ENCODE measurements around the gene DENND1A.

Gene DENND1A

GRCh38 chr9:123548741-123549545, 381.0 kb downstream of the DENND1A start:
- DNase-seq (ENCODE audit: extremely low spot score), result peak; percentile 2
- CTCF ChIA-PET, result no interaction called here
- POLR2A ChIA-PET, result no interaction called here
- TF ChIP-seq CTCF (IDR thresholded peaks at IDR 0.05; ENCODE audit: control extremely low read depth, extremely low read depth, low read depth, missing control alignments), result no peak

GRCh38 chr9:123544007-123544827, 385.7 kb downstream of the DENND1A start:
- peak; percentile 82 for TF ChIP-seq CTCF (IDR thresholded peaks at IDR 0.05; ENCODE audit: control extremely low read depth, extremely low read depth, low read depth, missing control alignments)
- peak; percentile 50 for DNase-seq (ENCODE audit: extremely low spot score)
- CTCF ChIA-PET, result interaction anchor here (1.2 to 7.1 kb wide), 4 partner anchors 9 to 511 kb away, joined by 4 to 73 read pairs (median 6); no protein-coding TSS in a partner anchor
- POLR2A ChIA-PET, result interaction anchor here (0.6 kb wide), 1 partner anchor 843 kb away, joined by 4 read pairs; no protein-coding TSS in a partner anchor

- no peak for TF ChIP-seq CTCF (IDR thresholded peaks at IDR 0.05; ENCODE audit: control extremely low read depth, extremely low read depth, low read depth, missing control alignments)
- POLR2A ChIA-PET, result interaction anchor here (0.6 kb wide), 1 partner anchor 844 kb away, joined by 4 read pairs; no protein-coding TSS in a partner anchor
- CTCF ChIA-PET, result interaction anchor here (1.2 to 7.1 kb wide), 7 partner anchors 8 to 511 kb away, joined by 4 to 73 read pairs (median 5); no protein-coding TSS in a partner anchor
- DNase-seq (ENCODE audit: extremely low spot score), result no peak
Observed at GRCh38 chr9:123543492-123543891, 386.4 kb downstream of the DENND1A start.

- TF ChIP-seq CTCF (IDR thresholded peaks at IDR 0.05; ENCODE audit: control extremely low read depth, extremely low read depth, low read depth, missing control alignments), result no peak
- CTCF ChIA-PET, result interaction anchor here (0.8 to 7.1 kb wide), 10 partner anchors 7 to 512 kb away, joined by 3 to 73 read pairs (median 4); no protein-coding TSS in a partner anchor
- DNase-seq (ENCODE audit: extremely low spot score), result no peak
- POLR2A ChIA-PET, result no interaction called here
Observed at GRCh38 chr9:123542435-123543225, 387.3 kb downstream of the DENND1A start.

GRCh38 chr9:123541411-123541810, 388.5 kb downstream of the DENND1A start:
- ChIA-PET POLR2A (no interaction called here), CTCF (interaction anchor here (1.4 to 7.1 kb wide), 5 partner anchors 17 to 499 kb away, joined by 3 to 73 read pairs (median 4); no protein-coding TSS in a partner anchor)
- no peak for DNase-seq (ENCODE audit: extremely low spot score)
- TF ChIP-seq CTCF (IDR thresholded peaks at IDR 0.05; ENCODE audit: control extremely low read depth, extremely low read depth, low read depth, missing control alignments), result no peak

Measured in GM10248 (cell line).